Liver (tissue), 9 donors: ENCODE results near the gene DYNLT2. TPM values are rescaled to one million over a fixed set of nuclear protein-coding genes. Genes with fewer than 3 reads are reported as not detected.

Source experiments
- DNase-seq: peaks from one replicate; pipeline ENCODE4 v3.0.0-alpha.2; 2017; ENCODE audit warnings: low spot score
- H3K27ac ChIP-seq, 2 donors: one replicate each; pipeline ENCODE4 v1.7.0; 2013; ENCODE audit warnings: inconsistent platforms in 2 of 2, low read length in 2 of 2, control low read depth in 1 of 2, low read depth in 1 of 2, mild to moderate bottlenecking in 1 of 2
- H3K27me3 ChIP-seq, 4 donors: one replicate each; pipeline versions ENCODE4 v1.6.1 to v1.7.0; 2013; ENCODE audit warnings: low read length in 3 of 4, inconsistent platforms in 1 of 4, mild to moderate bottlenecking in 1 of 4, moderate library complexity in 1 of 4; ENCODE audit not compliant: control insufficient read depth in 4 of 4, insufficient read depth in 4 of 4
- H3K36me3 ChIP-seq, 4 donors: one replicate each; pipeline versions ENCODE4 v1.6.1 to v1.7.0; 2013; ENCODE audit warnings: low read length in 3 of 4, mild to moderate bottlenecking in 3 of 4, low read depth in 1 of 4, moderate library complexity in 1 of 4; ENCODE audit not compliant: control insufficient read depth in 4 of 4, insufficient read depth in 3 of 4
- H3K4me1 ChIP-seq, 4 donors: one replicate each; pipeline versions ENCODE4 v1.6.1 to v1.7.0; 2013; ENCODE audit warnings: low read length in 3 of 4, mild to moderate bottlenecking in 3 of 4, moderate library complexity in 1 of 4; ENCODE audit not compliant: control insufficient read depth in 4 of 4, insufficient read depth in 4 of 4
- H3K4me3 ChIP-seq, 3 donors: one replicate each; pipeline versions ENCODE4 v1.6.1 to v1.7.0; 2013; ENCODE audit warnings: low read length in 3 of 3, control low read depth in 1 of 3, low read depth in 1 of 3, mild to moderate bottlenecking in 1 of 3
- H3K9ac ChIP-seq, 2 donors: one replicate each; pipeline ENCODE4 v1.7.0; 2013; ENCODE audit warnings: low read length in 2 of 2, mild to moderate bottlenecking in 2 of 2, moderate library complexity in 2 of 2, control low read depth in 1 of 2, low read depth in 1 of 2
- H3K9me3 ChIP-seq, 4 donors: one replicate each; pipeline versions ENCODE4 v1.6.1 to v1.7.0; 2013; ENCODE audit warnings: low read length in 3 of 4; ENCODE audit not compliant: control insufficient read depth in 4 of 4
- EGR1 ChIP-seq, 2 donors: IDR thresholded peaks; 2 replicates each; pipeline ENCODE4 v1.6.1; 2016 to 2018; ENCODE audit warnings: antibody characterized with exemption in 2 of 2, low read depth in 2 of 2
- FOXA1 ChIP-seq: IDR thresholded peaks from 2 replicates; pipeline ENCODE4 v1.6.1; 2016; ENCODE audit warnings: antibody characterized with exemption
- FOXA2 ChIP-seq: IDR thresholded peaks from 2 replicates; pipeline ENCODE4 v1.6.1; 2016; ENCODE audit warnings: antibody characterized with exemption
- GABPA ChIP-seq, 2 donors: IDR thresholded peaks in 1 of 2; conservative IDR thresholded peaks in 1 of 2; 2 replicates each; pipeline ENCODE4 v1.6.1; 2016; ENCODE audit warnings: antibody characterized with exemption in 2 of 2, mild to moderate bottlenecking in 1 of 2, moderate library complexity in 1 of 2
- HNF4A ChIP-seq, 2 donors: conservative IDR thresholded peaks; 2 replicates each; pipeline ENCODE4 v1.6.1; 2016; ENCODE audit warnings: antibody characterized with exemption in 2 of 2, mild to moderate bottlenecking in 2 of 2
- HNF4G ChIP-seq: IDR thresholded peaks from 2 replicates; pipeline ENCODE4 v1.6.1; 2016; ENCODE audit warnings: antibody characterized with exemption
- JUND ChIP-seq, 2 donors: IDR thresholded peaks; 2 replicates each; pipeline ENCODE4 v1.6.1; 2016; ENCODE audit warnings: antibody characterized with exemption in 2 of 2
- NR2F2 ChIP-seq: IDR thresholded peaks from 2 replicates; pipeline ENCODE4 v1.6.1; 2016; ENCODE audit warnings: antibody characterized with exemption
- RAD21 ChIP-seq, 2 donors: IDR thresholded peaks; 2 replicates each; pipeline ENCODE4 v1.6.1; 2016; ENCODE audit warnings: antibody characterized with exemption in 2 of 2, mild to moderate bottlenecking in 2 of 2
- RXRA ChIP-seq, 2 donors: IDR thresholded peaks; 2 replicates each; pipeline ENCODE4 v1.6.1; 2017 to 2018; ENCODE audit warnings: antibody characterized with exemption in 2 of 2, mild to moderate bottlenecking in 1 of 2
- SP1 ChIP-seq: IDR thresholded peaks from 2 replicates; pipeline ENCODE4 v1.6.1; 2018; ENCODE audit warnings: antibody characterized with exemption, mild to moderate bottlenecking
- TAF1 ChIP-seq: conservative IDR thresholded peaks from 2 replicates; pipeline ENCODE4 v1.6.1; 2016; ENCODE audit warnings: antibody characterized with exemption, mild to moderate bottlenecking
- YY1 ChIP-seq: IDR thresholded peaks from 2 replicates; pipeline ENCODE4 v1.6.1; 2016; ENCODE audit warnings: antibody characterized with exemption, mild to moderate bottlenecking
- WGBS: extraction: QIAGEN DNeasy Blood & Tissue Kit; methylation state at CpG from one replicate; pipeline ENCODE4 v1.1.7; 2013; 5-methylcytosine and 5-hydroxymethylcytosine counted together
- polyA plus RNA-seq, 2 donors: library from polyadenylated mRNA; stranded (reverse) in 1 of 2; unstranded in 1 of 2; fragments of 200-250 nt in 1 of 2; fragments of >200 nt in 1 of 2; fragmentation: Nextera tagmentation in 1 of 2; extraction: Ambion mirVana in 1 of 2; gene quantifications; one replicate each; pipeline versions ENCODE4 v1.2.1 to v1.2.3, GENCODE V29; 2013 to 2015
- total RNA-seq, 2 donors: library from RNA; depleted of rRNA; stranded (reverse); fragments of >200 nt; gene quantifications; one replicate each; pipeline ENCODE4 v1.2.3, GENCODE V29; 2014
- TF ChIP-seq, protein P1 (sequence below): IDR thresholded peaks from 2 replicates; pipeline ENCODE4 v1.6.1; 2016; ENCODE audit warnings: antibody characterized with exemption
- TF ChIP-seq, protein P2 (sequence below): IDR thresholded peaks from 2 replicates; pipeline ENCODE4 v1.6.1; 2016; ENCODE audit warnings: antibody characterized with exemption
- TF ChIP-seq, protein P3 (sequence below): IDR thresholded peaks from 2 replicates; pipeline ENCODE4 v1.6.1; 2016; ENCODE audit warnings: antibody characterized with exemption
- TF ChIP-seq, protein P4 (sequence below): fragments of 150-350 bp; IDR thresholded peaks from 2 replicates; pipeline ENCODE4 v1.5.1; 2017; ENCODE audit warnings: improper control_type of control experiment, low read depth, low read length; ENCODE audit not compliant: missing input control
- TF ChIP-seq, protein P5 (sequence below): IDR thresholded peaks from 2 replicates; pipeline ENCODE4 v1.6.1; 2016; ENCODE audit warnings: antibody characterized with exemption, mild to moderate bottlenecking
- donor health status: healthy.
- donor health status: healthy.
- donor health status: healthy.
- donor health status: healthy.
- donor health status: healthy.

DYNLT2 gene
- total and polyA plus RNA-seq, 4 donors = 0.37 to 2.3 (median 1.2) TPM

DNA sequence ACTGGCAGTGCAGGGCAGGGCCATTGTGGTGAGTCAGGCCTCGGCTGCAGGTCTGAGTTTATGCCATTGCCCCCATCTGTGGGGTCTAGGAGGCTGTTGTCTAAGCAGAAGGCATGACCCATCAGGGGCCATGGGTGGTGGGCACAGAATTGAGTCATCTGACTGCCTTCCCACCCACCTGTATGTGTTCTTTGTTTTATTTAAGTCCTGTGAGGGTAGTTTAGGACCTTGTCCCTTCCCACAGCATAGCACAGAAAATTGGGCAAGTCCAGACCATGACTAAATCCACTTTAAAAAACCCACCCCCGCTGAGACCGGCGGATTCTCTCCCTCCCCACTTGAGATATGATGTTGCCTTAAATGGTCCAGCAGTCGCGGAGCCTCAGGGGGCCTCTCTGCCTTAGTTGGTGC is 40.4 kb upstream of the DYNLT2 start (continued):
- TF ChIP-seq YY1 = no peak
- TF ChIP-seq, protein P1, sequence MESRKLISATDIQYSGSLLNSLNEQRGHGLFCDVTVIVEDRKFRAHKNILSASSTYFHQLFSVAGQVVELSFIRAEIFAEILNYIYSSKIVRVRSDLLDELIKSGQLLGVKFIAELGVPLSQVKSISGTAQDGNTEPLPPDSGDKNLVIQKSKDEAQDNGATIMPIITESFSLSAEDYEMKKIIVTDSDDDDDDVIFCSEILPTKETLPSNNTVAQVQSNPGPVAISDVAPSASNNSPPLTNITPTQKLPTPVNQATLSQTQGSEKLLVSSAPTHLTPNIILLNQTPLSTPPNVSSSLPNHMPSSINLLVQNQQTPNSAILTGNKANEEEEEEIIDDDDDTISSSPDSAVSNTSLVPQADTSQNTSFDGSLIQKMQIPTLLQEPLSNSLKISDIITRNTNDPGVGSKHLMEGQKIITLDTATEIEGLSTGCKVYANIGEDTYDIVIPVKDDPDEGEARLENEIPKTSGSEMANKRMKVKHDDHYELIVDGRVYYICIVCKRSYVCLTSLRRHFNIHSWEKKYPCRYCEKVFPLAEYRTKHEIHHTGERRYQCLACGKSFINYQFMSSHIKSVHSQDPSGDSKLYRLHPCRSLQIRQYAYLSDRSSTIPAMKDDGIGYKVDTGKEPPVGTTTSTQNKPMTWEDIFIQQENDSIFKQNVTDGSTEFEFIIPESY = no peak
- TF ChIP-seq HNF4A (conservative IDR thresholded peaks at IDR 0.05) = no peak
- no peak for TF ChIP-seq RXRA (IDR thresholded peaks at IDR 0.05)
- no peak for TF ChIP-seq FOXA2
- TF ChIP-seq GABPA (IDR thresholded peaks at IDR 0.05 in 1 of 2, conservative IDR thresholded peaks at IDR 0.05 in 1 of 2) = no peak
- TF ChIP-seq, protein P2, sequence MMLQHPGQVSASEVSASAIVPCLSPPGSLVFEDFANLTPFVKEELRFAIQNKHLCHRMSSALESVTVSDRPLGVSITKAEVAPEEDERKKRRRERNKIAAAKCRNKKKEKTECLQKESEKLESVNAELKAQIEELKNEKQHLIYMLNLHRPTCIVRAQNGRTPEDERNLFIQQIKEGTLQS = no peak
- no peak for TF ChIP-seq TAF1

DNA sequence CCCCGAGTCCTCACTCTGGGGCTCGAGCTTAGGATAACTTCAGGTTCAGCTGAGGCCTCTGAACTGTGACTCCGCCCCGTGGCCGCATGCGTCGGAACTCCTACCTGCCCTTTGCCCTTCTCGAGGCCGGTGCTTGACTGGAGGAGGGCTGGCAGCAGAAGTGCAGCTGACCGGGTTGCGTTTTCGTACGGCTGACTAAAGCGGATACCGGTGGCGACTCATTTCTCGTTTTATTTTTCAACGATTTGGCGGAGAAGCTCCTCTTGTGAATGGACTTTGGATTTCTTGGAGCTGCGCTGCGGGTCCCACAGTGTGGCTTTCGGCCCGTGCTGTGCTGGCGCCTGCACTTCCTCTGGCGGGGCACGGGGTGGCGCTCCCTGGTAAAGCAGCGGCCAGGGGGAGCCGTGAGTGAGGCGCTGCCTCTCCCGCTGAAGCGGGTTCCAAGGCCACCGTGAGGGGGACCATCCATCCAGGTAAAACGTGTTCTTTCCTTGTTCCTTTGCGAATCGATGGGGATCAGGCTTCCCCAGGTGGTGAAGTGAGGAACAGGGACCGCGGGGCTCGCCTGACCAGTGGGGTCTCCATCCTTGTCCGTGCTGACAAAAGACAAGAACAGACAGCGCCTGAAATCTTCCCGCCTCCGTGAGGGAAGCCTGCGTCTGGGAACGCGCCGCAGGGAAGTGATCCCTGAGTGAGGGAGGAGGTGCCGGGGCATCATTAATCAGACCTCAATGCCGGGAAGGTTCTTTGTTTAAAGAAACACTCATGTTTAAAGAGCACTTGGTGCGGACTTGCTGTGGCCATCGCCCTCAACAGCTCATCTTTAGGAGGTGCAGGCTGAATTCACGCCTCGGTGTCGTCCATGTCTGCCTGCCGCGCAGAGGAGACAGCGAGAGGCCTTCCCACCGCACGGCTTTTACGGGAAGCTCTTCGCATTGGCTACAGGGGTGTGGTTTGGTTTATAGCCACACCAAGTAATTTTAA is 38.9 kb upstream of the DYNLT2 start:
- Histone ChIP-seq H3K9ac (peak overlapping the region; percentile 58 to 75), H3K4me1 (peaks cover 4 to 30% (median 23%) of the 10 kb centered on the region in 4 donors), H3K4me3 (peak overlapping the region; percentile 53 to 73 (median 60)), H3K9me3 (no peaks in the 10 kb centered on the region), H3K27me3 (no peaks in the 10 kb centered on the region), H3K36me3 (no peaks in the 10 kb centered on the region), H3K27ac (peak overlapping the region; percentile 83 to 86)
- peak; percentile 73 for DNase-seq
- WGBS = under 1% methylated on average over 61 of the region's 61 CpGs
- TF ChIP-seq, protein P3, sequence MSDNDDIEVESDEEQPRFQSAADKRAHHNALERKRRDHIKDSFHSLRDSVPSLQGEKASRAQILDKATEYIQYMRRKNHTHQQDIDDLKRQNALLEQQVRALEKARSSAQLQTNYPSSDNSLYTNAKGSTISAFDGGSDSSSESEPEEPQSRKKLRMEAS = peak; percentile 88
- TF ChIP-seq TAF1 (no peak), FOXA2 (no peak), RXRA (IDR thresholded peaks at IDR 0.05) (peak; percentile 99), NR2F2 (peak; percentile 91), YY1 (peak; percentile 80), HNF4A (conservative IDR thresholded peaks at IDR 0.05) (peak; percentile 90 to 93), HNF4G (peak; percentile 84), EGR1 (IDR thresholded peaks at IDR 0.05; ENCODE audit: low read depth in 2 of 2) (no peak), FOXA1 (no peak), GABPA (IDR thresholded peaks at IDR 0.05 in 1 of 2, conservative IDR thresholded peaks at IDR 0.05 in 1 of 2) (peak in 1 of 2 donors; percentile 67), JUND (IDR thresholded peaks at IDR 0.05) (no peak), RAD21 (IDR thresholded peaks at IDR 0.05) (peak; percentile 90 to 94), SP1 (peak; percentile 94)
- TF ChIP-seq, protein P1 = no peak
- TF ChIP-seq, protein P4, sequence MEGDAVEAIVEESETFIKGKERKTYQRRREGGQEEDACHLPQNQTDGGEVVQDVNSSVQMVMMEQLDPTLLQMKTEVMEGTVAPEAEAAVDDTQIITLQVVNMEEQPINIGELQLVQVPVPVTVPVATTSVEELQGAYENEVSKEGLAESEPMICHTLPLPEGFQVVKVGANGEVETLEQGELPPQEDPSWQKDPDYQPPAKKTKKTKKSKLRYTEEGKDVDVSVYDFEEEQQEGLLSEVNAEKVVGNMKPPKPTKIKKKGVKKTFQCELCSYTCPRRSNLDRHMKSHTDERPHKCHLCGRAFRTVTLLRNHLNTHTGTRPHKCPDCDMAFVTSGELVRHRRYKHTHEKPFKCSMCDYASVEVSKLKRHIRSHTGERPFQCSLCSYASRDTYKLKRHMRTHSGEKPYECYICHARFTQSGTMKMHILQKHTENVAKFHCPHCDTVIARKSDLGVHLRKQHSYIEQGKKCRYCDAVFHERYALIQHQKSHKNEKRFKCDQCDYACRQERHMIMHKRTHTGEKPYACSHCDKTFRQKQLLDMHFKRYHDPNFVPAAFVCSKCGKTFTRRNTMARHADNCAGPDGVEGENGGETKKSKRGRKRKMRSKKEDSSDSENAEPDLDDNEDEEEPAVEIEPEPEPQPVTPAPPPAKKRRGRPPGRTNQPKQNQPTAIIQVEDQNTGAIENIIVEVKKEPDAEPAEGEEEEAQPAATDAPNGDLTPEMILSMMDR = peak; percentile 95
- TF ChIP-seq, protein P2 = no peak
- TF ChIP-seq, protein P5, sequence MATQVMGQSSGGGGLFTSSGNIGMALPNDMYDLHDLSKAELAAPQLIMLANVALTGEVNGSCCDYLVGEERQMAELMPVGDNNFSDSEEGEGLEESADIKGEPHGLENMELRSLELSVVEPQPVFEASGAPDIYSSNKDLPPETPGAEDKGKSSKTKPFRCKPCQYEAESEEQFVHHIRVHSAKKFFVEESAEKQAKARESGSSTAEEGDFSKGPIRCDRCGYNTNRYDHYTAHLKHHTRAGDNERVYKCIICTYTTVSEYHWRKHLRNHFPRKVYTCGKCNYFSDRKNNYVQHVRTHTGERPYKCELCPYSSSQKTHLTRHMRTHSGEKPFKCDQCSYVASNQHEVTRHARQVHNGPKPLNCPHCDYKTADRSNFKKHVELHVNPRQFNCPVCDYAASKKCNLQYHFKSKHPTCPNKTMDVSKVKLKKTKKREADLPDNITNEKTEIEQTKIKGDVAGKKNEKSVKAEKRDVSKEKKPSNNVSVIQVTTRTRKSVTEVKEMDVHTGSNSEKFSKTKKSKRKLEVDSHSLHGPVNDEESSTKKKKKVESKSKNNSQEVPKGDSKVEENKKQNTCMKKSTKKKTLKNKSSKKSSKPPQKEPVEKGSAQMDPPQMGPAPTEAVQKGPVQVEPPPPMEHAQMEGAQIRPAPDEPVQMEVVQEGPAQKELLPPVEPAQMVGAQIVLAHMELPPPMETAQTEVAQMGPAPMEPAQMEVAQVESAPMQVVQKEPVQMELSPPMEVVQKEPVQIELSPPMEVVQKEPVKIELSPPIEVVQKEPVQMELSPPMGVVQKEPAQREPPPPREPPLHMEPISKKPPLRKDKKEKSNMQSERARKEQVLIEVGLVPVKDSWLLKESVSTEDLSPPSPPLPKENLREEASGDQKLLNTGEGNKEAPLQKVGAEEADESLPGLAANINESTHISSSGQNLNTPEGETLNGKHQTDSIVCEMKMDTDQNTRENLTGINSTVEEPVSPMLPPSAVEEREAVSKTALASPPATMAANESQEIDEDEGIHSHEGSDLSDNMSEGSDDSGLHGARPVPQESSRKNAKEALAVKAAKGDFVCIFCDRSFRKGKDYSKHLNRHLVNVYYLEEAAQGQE = peak; percentile 61
